Measurements from ENCODE around the gene CTSD.

The CTSD gene

DNA sequence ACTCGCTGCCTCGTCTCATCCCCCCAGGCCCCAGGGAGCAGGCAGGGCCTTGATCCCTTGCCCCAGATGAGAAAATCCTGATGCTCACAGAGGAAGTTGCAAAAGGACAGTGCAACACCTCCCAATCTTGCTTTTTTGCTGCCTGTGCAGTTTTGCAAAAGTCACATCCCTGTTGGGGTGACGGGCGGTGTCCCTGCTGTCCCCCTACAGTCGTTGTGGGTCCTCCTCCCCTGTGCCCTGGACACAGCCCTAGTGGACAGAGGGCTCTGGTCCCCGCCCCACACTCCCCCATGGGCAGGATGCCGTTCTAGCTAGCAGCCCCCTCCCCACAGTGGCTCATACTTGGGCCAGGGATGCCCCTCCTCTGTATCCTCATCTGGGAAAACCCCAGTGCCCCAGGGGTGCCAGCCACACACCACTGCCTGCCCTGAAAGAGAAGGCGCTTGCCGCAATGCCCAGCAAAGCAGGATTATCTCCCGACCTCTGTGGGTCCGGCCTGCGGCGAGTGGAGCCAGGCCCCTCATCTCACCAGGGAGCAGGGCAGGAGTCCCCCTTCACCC is 18.4 kb upstream of the CTSD start:
- in situ Hi-C loops (cut with MboI; ENCODE audit: low pct_unique_long_range_greater_than_20kb, low sequenced_read_pairs, unreplicated experiment): no loop called here
- no peak for DNase-seq (ENCODE audit: low spot score)
- TF ChIP-seq, protein P1, sequence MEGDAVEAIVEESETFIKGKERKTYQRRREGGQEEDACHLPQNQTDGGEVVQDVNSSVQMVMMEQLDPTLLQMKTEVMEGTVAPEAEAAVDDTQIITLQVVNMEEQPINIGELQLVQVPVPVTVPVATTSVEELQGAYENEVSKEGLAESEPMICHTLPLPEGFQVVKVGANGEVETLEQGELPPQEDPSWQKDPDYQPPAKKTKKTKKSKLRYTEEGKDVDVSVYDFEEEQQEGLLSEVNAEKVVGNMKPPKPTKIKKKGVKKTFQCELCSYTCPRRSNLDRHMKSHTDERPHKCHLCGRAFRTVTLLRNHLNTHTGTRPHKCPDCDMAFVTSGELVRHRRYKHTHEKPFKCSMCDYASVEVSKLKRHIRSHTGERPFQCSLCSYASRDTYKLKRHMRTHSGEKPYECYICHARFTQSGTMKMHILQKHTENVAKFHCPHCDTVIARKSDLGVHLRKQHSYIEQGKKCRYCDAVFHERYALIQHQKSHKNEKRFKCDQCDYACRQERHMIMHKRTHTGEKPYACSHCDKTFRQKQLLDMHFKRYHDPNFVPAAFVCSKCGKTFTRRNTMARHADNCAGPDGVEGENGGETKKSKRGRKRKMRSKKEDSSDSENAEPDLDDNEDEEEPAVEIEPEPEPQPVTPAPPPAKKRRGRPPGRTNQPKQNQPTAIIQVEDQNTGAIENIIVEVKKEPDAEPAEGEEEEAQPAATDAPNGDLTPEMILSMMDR (IDR thresholded peaks at IDR 0.05; ENCODE audit: extremely low read depth, insufficient read depth, missing control alignments): no peak

DNA sequence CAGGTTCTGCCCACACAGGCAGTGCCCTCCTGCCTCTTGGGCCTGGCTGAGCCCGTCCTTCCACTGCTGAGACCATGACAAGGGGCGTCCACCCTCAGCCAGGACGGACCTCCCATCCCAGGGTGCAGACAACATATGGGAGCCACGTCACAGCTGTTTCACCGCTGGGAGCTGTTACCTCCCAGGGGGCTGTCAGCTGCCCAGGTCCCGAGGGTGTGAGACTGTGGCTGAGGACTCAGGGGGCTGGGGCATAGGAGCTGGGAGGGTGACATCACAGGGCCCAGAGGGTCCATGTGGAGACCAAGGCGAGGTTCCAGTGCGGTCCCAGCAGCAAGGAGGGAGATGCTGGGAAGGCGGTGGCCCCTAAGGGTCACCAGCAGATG is 17.9 kb upstream of the CTSD start:
- no peak for DNase-seq (ENCODE audit: low spot score)
- in situ Hi-C loops (cut with MboI; ENCODE audit: low pct_unique_long_range_greater_than_20kb, low sequenced_read_pairs, unreplicated experiment): no loop called here
- TF ChIP-seq, protein P1 (IDR thresholded peaks at IDR 0.05; ENCODE audit: extremely low read depth, insufficient read depth, missing control alignments): no peak

DNA sequence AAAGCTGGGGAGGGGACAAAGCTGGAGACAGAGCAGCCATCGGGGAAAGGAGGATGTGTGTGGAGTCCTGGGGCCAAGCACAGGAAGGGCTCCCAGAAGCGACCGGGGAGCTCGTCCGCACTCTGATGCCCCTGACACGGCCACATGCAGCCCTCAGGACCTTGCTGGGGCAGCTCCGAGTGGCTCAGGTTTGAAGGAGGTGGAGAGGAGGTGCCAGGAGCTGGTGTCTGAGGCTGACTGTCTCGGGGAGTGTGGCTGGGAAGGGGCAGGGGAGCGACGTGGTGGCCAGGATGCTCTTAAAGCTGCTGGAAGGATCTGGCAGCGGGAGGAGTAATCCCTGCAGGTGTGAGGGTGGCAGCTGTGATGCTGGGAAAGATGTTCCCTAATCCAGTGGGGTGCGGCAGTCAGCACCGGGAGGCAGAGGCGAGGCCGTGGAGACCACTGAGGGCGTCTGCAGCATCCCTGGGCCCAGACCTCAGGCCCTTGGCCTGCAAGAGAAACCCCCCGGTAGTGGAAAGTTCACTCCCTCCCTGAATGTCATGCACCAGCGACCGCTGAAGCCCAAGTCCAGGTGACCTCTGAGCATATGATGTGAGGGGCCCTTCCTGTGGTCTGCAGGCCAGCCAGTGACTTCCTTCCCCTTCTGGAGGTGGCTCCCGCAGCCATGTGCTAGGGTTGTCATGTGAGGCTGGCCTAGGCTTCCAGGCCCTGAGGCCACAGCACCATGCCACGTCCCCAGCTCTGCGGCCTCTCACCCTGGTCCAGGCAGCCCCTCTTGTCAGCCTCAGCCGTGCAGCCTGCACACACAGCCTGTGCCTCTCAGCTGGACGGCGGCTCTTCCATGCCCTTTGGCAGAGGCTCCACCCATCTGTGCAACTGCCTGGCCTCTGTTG is 17.2 kb upstream of the CTSD start:
- TF ChIP-seq, protein P1 (IDR thresholded peaks at IDR 0.05; ENCODE audit: extremely low read depth, insufficient read depth, missing control alignments): no peak
- no peak for DNase-seq (ENCODE audit: low spot score)
- in situ Hi-C loops (cut with MboI; ENCODE audit: low pct_unique_long_range_greater_than_20kb, low sequenced_read_pairs, unreplicated experiment): no loop called here

DNA sequence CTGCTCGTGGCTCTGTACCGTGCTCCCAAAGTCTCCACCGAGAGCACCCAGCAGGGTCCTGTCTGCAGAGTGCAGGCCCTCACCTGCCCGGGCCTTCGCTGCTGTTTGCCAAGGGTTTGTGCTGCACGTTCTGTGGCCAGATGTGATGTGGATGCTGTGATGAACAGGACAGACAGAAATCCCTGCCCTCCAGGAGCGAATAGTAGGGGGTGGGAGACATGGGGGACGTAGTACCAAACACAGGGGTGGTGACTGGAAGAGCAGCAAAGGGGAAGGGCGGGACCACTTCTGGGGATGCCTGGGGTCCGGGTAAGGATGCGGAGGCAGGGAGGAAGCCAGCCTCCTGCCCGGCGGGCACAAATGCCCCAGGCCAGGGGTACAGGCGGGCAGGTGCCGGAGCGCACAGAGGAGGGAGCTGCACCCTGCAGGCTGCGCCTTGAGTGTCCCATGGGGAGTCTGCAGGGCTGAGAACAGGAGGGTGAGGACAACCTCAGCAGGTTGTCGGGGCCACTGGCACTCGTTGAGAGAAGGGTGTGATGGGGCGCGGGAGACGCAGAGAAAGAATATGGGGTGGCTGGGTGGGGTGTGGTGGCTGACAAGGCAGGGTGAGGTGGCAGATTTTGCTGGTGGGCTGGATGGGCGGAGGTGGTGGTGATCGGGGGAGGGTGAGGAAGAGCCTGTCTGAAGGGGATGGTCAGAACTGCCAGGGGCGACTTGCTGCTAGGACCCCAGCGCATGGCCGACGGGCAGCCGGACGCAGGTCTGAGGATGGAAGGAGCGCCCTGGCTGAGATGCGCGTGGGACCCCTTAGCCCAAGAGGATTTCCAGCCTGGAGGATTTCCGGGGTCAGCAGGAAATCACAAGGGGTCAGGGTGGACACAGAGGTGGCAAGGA is 16.3 kb upstream of the CTSD start:
- no peak for DNase-seq (ENCODE audit: low spot score)
- in situ Hi-C loops (cut with MboI; ENCODE audit: low pct_unique_long_range_greater_than_20kb, low sequenced_read_pairs, unreplicated experiment): no loop called here
- TF ChIP-seq, protein P1 (IDR thresholded peaks at IDR 0.05; ENCODE audit: extremely low read depth, insufficient read depth, missing control alignments): no peak

DNA sequence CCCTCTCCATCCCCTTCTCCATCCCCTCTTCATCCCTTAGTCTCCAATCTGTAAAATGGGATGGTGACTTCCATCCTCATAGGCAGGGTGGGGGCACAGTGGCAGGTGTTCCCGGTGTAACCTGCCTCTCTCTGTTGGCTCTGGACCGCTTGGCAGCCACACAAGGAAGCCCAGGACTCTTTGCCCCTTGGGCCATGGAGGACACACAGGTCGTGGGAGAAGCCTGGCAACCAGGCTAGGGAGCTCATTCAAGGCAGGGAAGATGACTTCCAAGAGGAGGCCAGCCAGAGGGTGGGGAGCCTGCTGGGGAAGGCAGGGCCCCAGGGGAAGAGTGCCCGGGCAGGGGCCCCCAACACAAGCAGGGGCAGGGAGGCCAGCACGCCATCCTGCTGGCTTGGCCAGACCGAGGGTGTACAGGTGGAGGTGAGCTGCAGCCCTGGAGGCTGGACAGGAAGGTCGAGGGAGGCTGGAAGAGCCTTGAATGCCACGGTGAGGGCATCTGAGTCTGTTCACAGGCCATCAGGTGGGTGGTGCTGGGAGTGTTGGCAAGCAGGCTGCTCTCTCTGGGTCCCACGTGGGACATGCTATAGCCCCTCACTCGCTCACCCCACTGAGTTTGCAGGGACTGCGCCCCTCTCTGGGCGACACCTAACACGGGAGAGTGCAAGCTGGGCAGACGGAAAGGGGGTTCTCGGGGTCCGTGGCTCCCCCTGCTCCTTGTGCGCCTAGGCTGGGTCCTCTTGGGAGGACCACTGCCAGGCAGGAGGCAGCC is 15.5 kb upstream of the CTSD start:
- no peak for DNase-seq (ENCODE audit: low spot score)
- in situ Hi-C loops (cut with MboI; ENCODE audit: low pct_unique_long_range_greater_than_20kb, low sequenced_read_pairs, unreplicated experiment): no loop called here
- TF ChIP-seq, protein P1 (IDR thresholded peaks at IDR 0.05; ENCODE audit: extremely low read depth, insufficient read depth, missing control alignments): no peak
